Endothelial cell of umbilical vein (primary cell): ENCODE data around the gene BRINP2. TPM values are rescaled to one million over a fixed set of nuclear protein-coding genes. Genes with fewer than 3 reads are reported as not detected.

Experiments
- BruUV-seq: library from RNA; stranded (reverse); fragments of 400-500 nt; replicated peaks from 2 replicates; lab custom pipeline; 2021; lab: Mats Ljungman, UMichigan
- CTCF ChIA-PET: fragments of 300-600, 350-600 bp; sonication (Branson Sonifier 250); formaldehyde crosslinking; loops from one replicate; lab custom pipeline; 2021; ENCODE audit warnings: antibody characterized with exemption, inconsistent platforms; lab: Charles Lee
- POLR2A ChIA-PET: fragments of 300-600, 350-600 bp; sonication (Branson Sonifier 250); formaldehyde crosslinking; loops from one replicate; lab custom pipeline; 2021; ENCODE audit warnings: antibody characterized with exemption, inconsistent platforms; lab: Charles Lee
- DNase-seq: peaks from one replicate; pipeline ENCODE4 v3.0.0-alpha.2; 2011; ENCODE audit warnings: low read depth, low spot score
- FAIRE-seq: peaks from 2 replicates; lab custom pipeline; 2011; peaks lifted over from hg19 to GRCh38; lab: Jason Lieb, UNC
- H2AFZ ChIP-seq: 2 replicates; pipeline ENCODE4 v1.6.0; 2012; ENCODE audit warnings: low read depth, low read length, control low read depth, inconsistent platforms
- H3K27ac ChIP-seq: 2 replicates; pipeline ENCODE4 v1.5.1; 2011; ENCODE audit warnings: low read depth, mild to moderate bottlenecking, control low read depth, low read length, moderate library complexity; ENCODE audit not compliant: insufficient read depth
- H3K27me3 ChIP-seq, 2 experiments: 2 replicates each; pipeline versions ENCODE4 v1.6.0 to v1.6.1; 2011; ENCODE audit warnings: low read length in 2 of 2, mixed read lengths in 1 of 2; ENCODE audit not compliant: control insufficient read depth in 2 of 2, insufficient read depth in 2 of 2
- H3K36me3 ChIP-seq, 2 experiments: 2 replicates in 1 of 2; 3 replicates in 1 of 2; pipeline ENCODE4 v1.5.1; 2011; ENCODE audit warnings: low read length in 2 of 2, mild to moderate bottlenecking in 1 of 2, moderate library complexity in 1 of 2; ENCODE audit not compliant: control insufficient read depth in 2 of 2, insufficient read depth in 2 of 2; ENCODE audit errors: extremely low read depth in 1 of 2
- H3K4me1 ChIP-seq: 3 replicates; pipeline ENCODE4 v1.5.1; 2011; ENCODE audit warnings: mild to moderate bottlenecking, low read length; ENCODE audit not compliant: control insufficient read depth, insufficient read depth; ENCODE audit errors: extremely low read depth
- H3K4me2 ChIP-seq: 2 replicates; pipeline ENCODE4 v1.6.1; 2011; ENCODE audit warnings: low read length, control low read depth, mixed read lengths; ENCODE audit not compliant: insufficient read depth
- H3K4me3 ChIP-seq, 3 experiments: fragments of 200-600 bp in 1 of 3; sonication (generic), shearing (Covaris generic) in 1 of 3; replicated peaks in 1 of 3; 2 replicates each; pipeline ENCODE4 v1.5.1; 2011 to 2016; ENCODE audit warnings: control low read depth in 3 of 3, low read length in 3 of 3, mild to moderate bottlenecking in 2 of 3, inconsistent platforms in 1 of 3, low read depth in 1 of 3, moderate library complexity in 1 of 3; ENCODE audit not compliant: insufficient read depth in 1 of 3
- H3K79me2 ChIP-seq: 2 replicates; pipeline ENCODE4 v1.6.0; 2012; ENCODE audit warnings: low read length, inconsistent platforms; ENCODE audit not compliant: control insufficient read depth, insufficient read depth
- H3K9ac ChIP-seq: replicated peaks from 2 replicates; pipeline ENCODE3; 2011; ENCODE audit warnings: low read length, control low read depth; ENCODE audit not compliant: insufficient read depth; ENCODE audit errors: extremely low read depth
- H3K9me1 ChIP-seq: replicated peaks from 3 replicates; pipeline ENCODE4 v1.6.0; 2011; ENCODE audit warnings: mild to moderate bottlenecking, low read length; ENCODE audit not compliant: control insufficient read depth, insufficient read depth; ENCODE audit errors: extremely low read depth
- H3K9me3 ChIP-seq: replicated peaks from 2 replicates; pipeline ENCODE4 v1.5.1; 2012; ENCODE audit warnings: low read length, inconsistent platforms; ENCODE audit not compliant: control insufficient read depth, insufficient read depth
- H4K20me1 ChIP-seq: replicated peaks from 2 replicates; pipeline ENCODE3; 2011; ENCODE audit warnings: mild to moderate bottlenecking, low read length; ENCODE audit not compliant: control insufficient read depth, insufficient read depth; ENCODE audit errors: extremely low read depth
- CTCF ChIP-seq, 2 donors: IDR thresholded peaks; 1 replicate in 1 of 2; 2 replicates in 1 of 2; pipeline ENCODE4 v1.5.1; 2011; ENCODE audit warnings: low read length in 2 of 2, mild to moderate bottlenecking in 2 of 2, moderate library complexity in 2 of 2, control low read depth in 1 of 2, inconsistent platforms in 1 of 2, low read depth in 1 of 2; ENCODE audit not compliant: insufficient read depth in 1 of 2; ENCODE audit errors: extremely low read depth in 1 of 2
- EZH2 ChIP-seq: IDR thresholded peaks from 2 replicates; pipeline ENCODE4 v1.6.1; 2012; ENCODE audit warnings: borderline replicate concordance, low read depth, mild to moderate bottlenecking, moderate library complexity, low read length, inconsistent platforms; ENCODE audit not compliant: severe bottlenecking
- FOS ChIP-seq: IDR thresholded peaks from 2 replicates; pipeline ENCODE4 v1.6.1; 2011; ENCODE audit warnings: mild to moderate bottlenecking, low read length, moderate library complexity, borderline replicate concordance; ENCODE audit not compliant: insufficient read depth
- GATA2 ChIP-seq: IDR thresholded peaks from 2 replicates; pipeline ENCODE4 v1.7.0; 2011; ENCODE audit warnings: low read depth, mild to moderate bottlenecking, moderate library complexity, mixed read lengths, low read length; ENCODE audit not compliant: insufficient read length, insufficient read depth
- JUN ChIP-seq: IDR thresholded peaks from 2 replicates; pipeline ENCODE4 v1.6.1; 2011; ENCODE audit warnings: borderline replicate concordance, low read depth; ENCODE audit not compliant: insufficient read length, insufficient read depth
- MAX ChIP-seq: IDR thresholded peaks from 2 replicates; pipeline ENCODE4 v1.6.1; 2011; ENCODE audit not compliant: insufficient read depth, insufficient read length
- MYC ChIP-seq: IDR thresholded peaks from one replicate; pipeline ENCODE4 v1.6.1; 2011; ENCODE audit warnings: mild to moderate bottlenecking, low read depth, low read length
- POLR2A ChIP-seq: IDR thresholded peaks from 2 replicates; pipeline ENCODE4 v1.6.1; 2012; ENCODE audit warnings: low read depth, mild to moderate bottlenecking, control low read depth, low read length
- POLR2AphosphoS5 ChIP-seq: IDR thresholded peaks from 2 replicates; pipeline ENCODE4 v1.6.1; 2012; ENCODE audit warnings: low read depth, mild to moderate bottlenecking, control low read depth, low read length, moderate library complexity; ENCODE audit not compliant: insufficient read depth
- dilution Hi-C: fragments of 300-500 bp; cut with MboI; formaldehyde crosslinking; loops from one replicate; pipeline ENCODE4 v1.15.0; 2019; ENCODE audit warnings: low sequenced_read_pairs; ENCODE audit not compliant: extremely low pct_ligation_motif_present
- intact Hi-C: fragments of 100-400 bp; cut with micrococcal nuclease; formaldehyde crosslinking; loops from one replicate; pipeline ENCODE4 v1.10.0; 2022
- polyA plus RNA-seq, 4 experiments: library from polyadenylated mRNA; depleted of rRNA in 3 of 4; stranded (reverse) in 3 of 4; unstranded in 1 of 4; fragments of >200 nt; gene quantifications; 2 replicates each; pipeline versions ENCODE4 v1.2.1 to v1.2.3, GENCODE V29; 2011 to 2012; ENCODE audit warnings: missing spikeins in 1 of 4
- total RNA-seq: library from RNA; stranded (reverse); gene quantifications from 2 replicates; pipeline ENCODE4 v1.2.3, GENCODE V29; 2021

The BRINP2 gene
- total and polyA plus RNA-seq, 2 donors (not counting 3 experiments of a cell fraction or from before 2014, with no cell fraction given) = not detected

GRCh38 chr1:177211231-177211630, 40.5 kb downstream of the BRINP2 start:
- DNase-seq (no peak), FAIRE-seq (no peak)
- no peak overlapping the region for H3K27ac ChIP-seq
- no TSS peak for BruUV-seq
- H3K4me3 ChIP-seq = no peak overlapping the region
- intact Hi-C loops (no loop called here), dilution Hi-C loops (no loop called here)
- H3K36me3 ChIP-seq = no peaks in the 10 kb centered on the region
- ChIA-PET CTCF (no interaction called here), POLR2A (no interaction called here)
- no peak overlapping the region for H3K9ac ChIP-seq
- H3K27me3 ChIP-seq = no peaks in the 10 kb centered on the region
- no peaks in the 10 kb centered on the region for H3K4me1 ChIP-seq
- H4K20me1 ChIP-seq = no peaks in the 10 kb centered on the region
- H3K9me1 ChIP-seq = no peaks in the 10 kb centered on the region
- TF ChIP-seq GATA2 (no peak), MAX (no peak), JUN (no peak), POLR2AphosphoS5 (no peak), FOS (no peak), EZH2 (no peak), CTCF (IDR thresholded peaks at IDR 0.05; ENCODE audit: extremely low read depth in 1 of 2, insufficient read depth in 1 of 2, low read depth in 1 of 2, low read length in 2 of 2) (no peak), POLR2A (no peak), MYC (no peak)
- no peaks in the 10 kb centered on the region for H3K79me2 ChIP-seq
- H2AFZ ChIP-seq = no peak overlapping the region
- no peaks in the 10 kb centered on the region for H3K9me3 ChIP-seq
- no peak overlapping the region for H3K4me2 ChIP-seq
